HG02884 (cell line): ENCODE data around the gene HAUS8.

Experiments
- ATAC-seq: cut with Tn5 transposase; IDR thresholded peaks from one replicate; pipeline ENCODE4 v1.9.1; 2021; ENCODE audit warnings: mild to moderate bottlenecking, moderate library complexity; ENCODE audit not compliant: unreplicated experiment

The HAUS8 gene

DNA sequence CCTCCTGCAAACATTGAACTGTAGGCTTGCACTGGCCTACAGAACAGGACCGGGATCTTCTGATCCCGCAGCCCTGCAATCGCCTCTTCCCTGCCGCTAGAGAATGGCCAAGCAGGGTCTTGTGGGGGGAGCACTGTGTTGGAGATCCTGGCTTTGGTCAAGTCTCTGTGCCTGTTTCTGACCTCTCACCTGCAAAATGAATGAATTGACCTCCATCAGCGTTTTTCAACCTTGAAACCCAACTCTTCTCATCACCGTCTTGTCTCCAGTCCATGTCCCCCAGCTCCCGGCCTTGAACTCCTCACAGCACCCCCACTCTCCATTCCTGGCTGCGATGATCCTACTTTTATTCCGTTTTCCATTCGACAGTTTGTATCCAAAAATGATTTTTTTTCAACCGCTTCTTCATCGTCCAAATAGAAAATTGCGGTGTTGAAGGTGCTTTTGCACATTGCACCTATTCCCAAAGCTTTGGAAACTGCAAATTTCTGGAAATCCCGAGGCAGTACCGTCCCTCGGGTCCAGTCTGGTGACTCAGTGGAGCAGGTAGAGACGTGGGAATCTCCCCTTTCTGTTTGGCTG lies 2.3 kb upstream of the HAUS8 start:
- no peak for ATAC-seq

DNA sequence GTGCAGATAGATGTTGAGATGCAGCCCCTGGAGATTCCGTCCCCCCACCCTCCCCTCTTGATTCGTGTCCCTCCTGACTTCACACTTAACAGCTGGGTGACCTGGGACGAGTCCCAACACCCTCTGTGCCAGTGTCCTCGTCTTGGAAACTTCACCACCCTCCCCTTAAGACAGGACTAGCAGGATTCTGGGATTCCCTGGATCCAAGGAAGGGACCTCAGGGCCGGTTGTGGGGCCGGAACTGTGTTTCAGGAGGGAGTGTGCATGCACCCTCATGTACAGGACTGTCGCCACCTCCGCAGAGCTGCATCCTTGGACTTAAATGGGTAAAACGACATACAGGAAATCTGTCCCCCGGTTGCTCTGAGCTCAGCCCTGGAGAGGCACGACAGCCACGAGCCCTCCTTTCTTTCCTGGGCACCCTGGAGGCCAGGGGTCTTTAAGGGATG lies 1.3 kb upstream of the HAUS8 start:
- no peak for ATAC-seq

DNA sequence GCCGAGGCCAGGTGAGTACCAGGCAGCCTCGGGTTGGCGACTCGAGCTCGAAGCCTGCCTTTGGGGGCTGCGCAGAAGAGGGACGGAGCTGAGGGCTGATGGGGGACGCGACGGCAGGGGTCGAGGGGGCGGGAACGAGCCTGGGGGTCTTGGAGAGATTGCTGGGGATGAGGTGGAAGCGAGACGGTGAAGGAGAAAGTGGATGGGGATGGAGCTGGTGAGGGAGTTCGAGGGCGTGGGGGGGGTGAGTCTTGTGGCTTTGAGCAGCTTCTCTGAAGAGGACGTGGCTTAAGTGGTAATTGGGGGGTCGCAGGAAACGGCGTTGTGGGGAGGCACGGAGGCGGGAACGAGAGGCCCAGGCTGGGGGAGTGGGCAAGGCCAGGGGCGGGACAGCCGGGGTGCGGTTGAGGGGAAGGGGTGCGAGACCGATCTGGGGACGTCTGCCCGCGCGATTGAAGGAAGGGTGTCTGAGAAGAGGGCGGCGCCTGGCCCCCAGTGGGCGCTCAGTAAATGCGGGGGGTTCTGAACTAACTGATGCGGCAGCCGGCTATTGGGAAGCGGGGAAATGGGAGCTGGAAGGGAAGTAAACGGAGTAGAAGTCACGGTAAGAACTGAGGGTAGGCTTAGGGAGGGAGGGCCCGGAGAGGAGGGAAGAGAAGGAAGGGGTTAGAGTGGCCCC lies 751 bp upstream of the HAUS8 start:
- ATAC-seq, result no peak

DNA sequence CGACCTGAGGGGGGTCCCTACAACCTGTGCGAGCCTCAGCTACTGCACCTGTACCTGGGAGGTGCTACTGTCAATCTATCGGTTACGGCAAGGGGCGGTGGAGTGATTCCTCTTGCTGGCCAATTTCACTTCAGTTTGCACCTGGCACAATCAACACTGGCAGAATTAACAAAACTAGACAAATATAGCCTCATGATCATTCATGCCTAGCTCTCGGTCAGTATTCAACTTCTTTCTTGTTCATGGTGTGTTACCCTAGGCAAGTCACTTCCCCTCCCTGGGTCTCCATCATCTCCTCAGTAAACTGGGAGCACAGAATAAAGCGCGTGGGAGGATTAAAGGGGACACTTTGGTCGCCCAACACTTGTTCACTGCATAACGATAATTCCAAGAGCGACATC lies 618 bp downstream of the HAUS8 start:
- no peak for ATAC-seq

DNA sequence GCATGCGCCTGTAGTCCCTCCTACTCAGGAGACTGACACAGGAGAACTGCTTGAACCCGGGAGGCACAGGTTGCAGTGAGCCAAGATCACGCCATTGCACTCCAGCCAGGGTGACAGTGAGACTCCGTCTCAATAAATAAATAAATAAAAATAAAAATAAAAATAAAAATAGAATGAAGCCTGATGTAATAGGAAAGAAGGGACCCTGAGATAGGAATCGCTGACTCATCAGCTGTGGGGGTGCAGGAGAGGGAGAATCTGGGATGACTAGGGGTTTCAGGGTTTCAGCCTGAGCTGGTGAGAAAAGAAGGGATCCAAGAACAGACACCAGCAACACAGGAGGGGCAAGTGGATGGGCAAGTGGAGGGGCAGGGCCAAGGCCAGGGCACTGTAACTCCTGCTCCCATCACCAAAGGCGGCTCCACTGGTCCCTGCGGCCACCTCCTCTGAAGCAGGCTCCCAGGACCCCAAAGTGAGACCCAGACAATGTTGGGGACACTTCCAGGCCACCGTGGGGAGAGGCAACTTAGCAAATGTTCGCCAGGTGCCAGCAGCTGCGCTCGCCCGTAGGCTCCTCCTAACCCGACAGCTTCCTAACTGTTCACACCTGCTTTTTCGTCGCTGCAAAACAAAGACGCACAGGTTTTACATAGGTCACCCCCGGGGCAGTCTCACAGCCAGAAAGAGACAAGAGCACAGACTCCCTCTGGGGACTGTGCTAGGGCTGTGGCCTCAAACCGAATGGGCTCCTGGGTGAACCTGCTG lies 1.2 kb downstream of the HAUS8 start:
- no peak for ATAC-seq

DNA sequence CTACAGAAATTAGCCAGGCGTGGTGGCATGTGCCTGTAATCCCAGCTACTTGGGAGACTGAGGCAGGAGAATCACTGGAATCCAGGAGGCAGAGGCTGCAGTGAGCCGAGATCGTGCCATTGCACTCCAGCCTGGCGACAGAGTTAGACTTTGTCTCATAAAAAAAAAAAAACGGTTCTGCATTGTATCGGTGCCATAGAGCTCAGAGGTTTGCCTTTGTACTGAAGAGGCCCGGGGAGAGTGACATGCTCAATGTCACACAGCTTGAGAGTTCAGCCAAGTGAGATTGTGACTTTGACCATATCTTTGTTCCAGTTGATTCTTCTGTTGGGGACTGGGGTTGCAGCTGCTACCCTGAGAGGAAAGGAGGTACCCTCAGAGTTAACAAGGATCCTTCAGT lies 4.3 kb downstream of the HAUS8 start:
- no peak for ATAC-seq

DNA sequence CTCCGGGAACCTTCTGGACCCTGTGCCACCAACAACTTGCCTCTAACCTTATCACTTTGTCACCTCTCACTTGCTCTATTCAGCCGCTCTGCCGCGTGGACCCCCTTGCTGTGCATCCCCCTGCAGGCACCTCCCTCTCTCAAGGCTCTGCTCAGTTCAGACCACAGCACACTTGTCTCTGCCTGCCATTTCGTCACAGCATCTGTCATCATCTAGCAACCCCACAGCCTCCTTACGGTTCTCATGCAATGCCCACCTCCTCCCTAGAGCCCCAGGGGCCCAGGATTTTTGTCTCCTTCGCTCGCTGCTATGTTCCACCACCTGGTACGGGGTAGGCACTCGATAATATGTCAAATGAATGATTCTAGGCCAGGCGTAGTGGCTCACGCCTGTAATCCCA lies 4.8 kb downstream of the HAUS8 start:
- no peak for ATAC-seq

DNA sequence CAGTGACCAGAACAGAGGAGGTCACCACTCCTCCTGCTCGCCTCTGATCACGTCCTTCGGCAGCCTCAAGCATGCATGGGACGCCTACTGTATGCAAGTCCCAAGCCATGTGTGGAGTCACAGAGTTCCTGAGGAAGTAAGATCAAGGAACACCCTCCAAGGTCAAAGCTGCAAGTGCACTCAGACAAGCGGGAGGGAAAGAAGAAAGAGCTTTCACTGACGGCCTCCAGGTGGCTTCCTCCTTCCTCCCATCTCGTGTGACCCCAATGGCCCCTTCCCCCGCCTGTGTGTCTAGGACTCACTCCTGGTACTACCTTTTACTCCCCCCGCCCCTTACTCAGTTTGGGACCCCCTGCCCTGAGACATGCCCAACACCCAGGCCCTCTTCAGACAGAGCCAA lies 6.1 kb downstream of the HAUS8 start:
- no peak for ATAC-seq

DNA sequence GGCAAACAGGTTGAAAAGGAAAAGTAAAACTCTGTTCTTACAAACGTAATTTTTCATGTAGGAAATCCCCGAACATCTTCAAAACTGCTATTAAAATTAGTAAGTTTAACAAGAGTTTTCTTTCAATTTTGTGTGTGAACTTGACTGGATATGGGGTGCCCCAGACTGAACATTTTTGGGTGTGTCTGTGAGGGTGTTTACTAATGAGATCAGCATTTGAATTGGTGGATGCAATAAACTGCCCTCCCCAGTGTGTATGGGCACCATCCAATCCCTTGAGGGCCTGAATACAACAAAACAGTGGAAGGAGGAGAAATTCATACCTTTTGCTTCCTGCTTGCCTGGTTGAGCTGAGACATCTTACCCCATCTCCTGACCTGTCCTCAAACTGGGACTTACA lies 11.8 kb downstream of the HAUS8 start:
- ATAC-seq, result no peak

DNA sequence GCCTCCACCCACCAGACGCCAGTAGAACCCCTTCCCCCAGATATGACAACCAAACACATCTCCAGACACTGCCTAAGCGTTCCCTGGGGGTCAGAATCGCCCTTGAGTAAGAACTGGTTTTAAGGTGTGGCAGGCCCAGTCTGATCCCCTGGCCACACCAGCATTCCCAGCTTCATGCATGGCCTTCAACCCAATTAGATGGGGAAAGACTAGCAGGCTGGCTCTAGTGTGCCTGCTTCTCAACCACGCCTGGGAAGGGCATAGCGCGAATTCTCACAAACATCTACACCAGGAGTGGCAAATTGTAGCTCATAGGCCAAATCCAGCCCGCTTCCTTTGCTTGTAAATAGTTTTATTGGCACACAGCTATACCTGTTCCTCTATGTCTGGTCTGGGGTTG lies 13.6 kb downstream of the HAUS8 start:
- no peak for ATAC-seq

DNA sequence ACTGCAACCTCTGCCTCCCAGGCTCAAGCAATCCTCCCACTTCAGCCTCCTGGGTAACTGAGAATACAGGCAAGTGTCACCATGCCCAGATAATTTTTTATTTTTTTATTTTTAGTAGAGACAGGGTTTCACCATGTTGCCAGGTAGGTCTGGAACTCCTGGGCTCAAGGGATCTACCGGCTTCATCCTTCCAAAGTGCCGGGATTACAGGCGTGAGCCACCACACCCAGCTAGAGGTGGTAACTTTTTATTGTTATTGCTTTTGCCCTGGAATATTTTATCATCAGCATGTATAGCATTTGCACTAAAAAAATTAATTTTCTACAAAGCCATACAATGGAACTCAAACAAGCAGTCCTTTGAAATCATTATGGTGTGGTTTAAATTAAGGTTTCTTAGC lies 14.0 kb downstream of the HAUS8 start:
- ATAC-seq, result no peak

DNA sequence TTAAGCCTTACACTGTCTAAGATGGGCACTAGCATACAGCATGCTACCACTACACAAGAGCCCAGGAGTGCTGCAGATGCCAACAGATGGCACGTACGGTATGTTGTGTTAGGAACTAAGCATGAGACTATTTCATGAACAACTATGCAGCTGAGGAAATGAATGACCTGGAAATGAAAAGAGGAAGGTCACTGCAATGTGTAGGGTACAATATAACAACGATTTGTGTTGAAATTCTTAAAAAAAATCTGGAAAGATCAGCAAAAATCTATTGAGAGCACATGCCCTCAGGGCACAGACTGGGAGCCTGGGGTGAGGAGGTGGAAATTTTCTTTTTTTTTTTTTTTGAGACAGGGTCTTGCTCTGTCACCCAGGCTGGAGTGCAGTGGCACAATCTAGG lies 14.4 kb downstream of the HAUS8 start:
- ATAC-seq, result no peak

DNA sequence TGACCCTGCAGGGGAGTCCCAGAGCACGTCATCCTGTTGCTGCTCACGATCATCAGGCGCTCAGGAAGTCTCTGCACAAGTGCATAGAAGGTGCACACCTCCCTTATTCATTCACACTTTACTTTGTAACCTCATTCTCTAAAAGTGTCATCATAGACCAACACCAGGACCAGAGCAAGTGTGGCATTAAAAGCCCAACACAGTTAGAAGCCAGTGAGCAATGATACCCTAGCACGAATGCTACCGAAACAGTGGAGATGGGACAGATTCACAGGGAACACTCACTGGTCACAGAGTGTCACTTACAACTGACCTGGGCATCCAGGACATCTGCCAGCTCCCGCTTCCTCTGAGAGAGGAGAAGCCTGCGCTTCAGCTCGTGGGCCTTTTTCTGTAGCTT lies 17.0 kb downstream of the HAUS8 start:
- no peak for ATAC-seq

DNA sequence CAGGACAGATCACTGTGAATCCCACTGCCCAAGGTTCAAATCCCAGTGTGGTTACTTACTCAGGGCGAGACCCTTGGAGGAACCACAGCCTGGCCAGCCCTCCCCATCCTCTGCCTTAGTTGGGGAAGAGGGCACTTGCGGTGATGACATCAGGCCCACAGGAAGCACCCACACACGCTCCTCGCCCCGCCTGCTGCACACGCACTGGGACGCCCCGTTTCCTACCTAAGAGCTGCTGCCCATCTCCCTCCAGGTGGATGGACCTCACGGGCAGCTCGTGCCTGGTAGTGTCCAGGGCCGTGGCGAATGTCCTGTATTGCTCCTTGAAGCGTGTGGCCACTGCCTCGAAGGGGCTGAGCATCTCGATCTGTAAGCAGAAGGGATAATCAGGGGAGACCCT lies 19.6 kb downstream of the HAUS8 start:
- no peak for ATAC-seq

DNA sequence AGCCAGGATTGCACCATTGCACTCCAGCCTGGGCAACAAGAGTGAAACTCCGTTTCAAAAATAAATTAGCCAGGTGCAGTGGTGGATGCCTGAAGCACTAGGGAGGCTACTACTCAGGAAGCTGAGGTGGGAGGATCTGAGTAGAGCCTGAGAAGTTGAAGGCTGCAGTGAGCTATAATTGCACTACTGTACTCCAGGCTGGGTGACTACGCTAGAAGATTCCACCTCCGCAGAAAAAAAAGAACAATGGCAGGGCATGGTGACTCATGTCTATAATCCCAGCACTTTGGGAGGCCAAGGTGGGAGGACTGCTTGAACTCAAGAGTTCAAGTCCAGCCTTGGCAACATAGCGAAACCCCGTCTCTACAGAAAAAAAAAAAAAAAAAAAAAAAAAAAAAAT lies 20.5 kb downstream of the HAUS8 start:
- ATAC-seq, result no peak

DNA sequence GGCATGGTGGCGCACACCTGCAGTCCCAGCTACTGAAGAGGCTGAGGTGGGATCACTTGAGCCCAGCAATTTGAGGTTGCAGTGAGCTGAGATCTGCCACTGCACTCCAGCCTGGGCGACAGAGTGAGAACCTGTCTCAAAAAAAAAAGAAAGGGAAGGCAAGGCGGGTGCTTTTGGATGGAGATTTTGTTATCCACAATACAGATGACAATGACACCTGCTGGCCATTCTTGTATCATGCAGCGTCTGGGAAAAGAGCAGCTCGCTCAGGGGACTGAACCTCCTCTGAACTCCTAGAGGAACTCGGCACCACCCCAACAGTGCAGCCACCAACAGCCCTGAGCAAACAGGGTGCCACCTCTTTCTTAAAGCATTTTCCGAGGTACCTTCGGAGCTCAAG lies 22.8 kb downstream of the HAUS8 start:
- ATAC-seq, result no peak

DNA sequence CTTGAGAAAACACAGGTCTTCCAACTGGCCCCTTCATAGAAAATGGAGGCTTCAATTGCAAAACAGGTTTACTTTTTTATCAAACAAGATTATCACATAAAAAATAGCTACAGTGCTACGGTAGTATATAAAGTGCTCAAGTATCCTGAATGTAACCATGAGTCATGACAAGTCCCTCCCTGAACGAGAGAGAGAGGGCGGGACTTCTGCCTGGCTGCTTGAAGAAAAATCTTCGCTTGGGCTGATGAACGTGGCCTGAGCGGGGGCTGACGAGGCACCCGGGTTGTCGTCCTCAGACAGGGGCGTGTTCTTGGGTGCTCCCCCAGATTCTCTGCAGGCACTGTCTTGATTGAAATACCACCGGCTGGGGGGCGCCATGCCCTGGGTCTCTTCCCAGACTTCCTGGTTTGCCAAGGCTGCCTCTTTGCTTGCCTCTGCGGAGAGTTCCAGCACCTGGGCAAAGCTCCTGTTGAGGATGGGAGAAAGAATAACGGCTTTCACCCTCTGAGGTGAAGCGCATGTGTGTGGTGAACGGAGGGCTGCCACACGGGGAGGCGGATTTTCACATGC lies 25.5 kb downstream of the HAUS8 start:
- no peak for ATAC-seq

DNA sequence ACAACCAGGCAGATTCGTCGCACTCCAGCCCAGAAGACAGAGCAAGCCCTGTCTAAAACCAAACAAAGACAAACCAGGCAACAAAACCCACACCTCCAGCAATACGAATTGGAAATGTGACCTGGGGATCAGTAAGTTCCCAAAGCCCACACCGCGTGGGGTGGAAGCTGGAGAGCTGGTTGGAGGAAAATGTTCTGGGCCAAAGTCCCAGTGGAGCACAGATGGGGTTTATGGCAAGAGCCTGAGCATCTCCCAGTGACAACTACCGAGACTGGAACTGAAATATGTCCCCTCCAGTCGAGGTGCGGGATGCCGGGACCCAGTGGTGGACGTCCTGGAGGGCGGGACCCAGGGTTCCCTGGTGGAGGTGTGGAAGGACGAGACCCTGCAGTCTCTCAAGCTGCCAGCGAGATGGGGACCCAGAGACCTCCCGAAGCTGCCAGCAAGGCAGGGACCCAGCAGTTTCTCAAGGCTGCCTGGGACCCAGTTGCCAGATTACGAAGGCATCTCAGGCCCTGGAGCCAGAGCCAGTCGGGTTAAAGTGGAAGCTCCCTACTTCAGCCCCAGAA lies 26.3 kb downstream of the HAUS8 start:
- no peak for ATAC-seq

DNA sequence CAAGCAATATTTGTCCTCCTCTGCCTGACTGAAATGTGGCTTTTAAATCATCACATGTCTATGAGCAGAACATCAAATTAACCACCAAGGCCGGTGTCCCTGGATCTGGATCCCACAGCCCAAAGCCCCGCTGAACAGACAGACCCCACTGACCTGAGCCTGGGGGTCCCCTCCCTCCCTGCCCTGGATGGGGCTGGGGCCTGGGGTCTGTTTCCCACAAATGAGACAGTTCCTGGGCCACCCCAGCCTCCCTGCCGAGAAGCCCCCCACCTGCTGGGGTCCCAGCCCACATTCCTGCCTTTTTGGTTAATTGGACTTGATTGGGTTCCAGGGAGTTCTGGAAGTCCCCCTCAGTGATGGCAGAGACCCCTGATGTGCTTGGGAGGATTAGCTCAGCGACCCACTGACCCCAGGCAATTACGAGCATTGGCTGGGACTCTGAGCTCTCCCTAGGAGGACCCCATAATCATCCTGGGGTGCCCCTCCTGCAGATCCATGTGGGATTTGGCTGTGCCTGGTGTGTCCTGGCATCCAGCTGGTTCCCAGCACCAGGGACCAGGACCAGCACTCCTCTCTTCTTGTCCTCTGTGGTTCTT lies 29.2 kb downstream of the HAUS8 start:
- no peak for ATAC-seq

DNA sequence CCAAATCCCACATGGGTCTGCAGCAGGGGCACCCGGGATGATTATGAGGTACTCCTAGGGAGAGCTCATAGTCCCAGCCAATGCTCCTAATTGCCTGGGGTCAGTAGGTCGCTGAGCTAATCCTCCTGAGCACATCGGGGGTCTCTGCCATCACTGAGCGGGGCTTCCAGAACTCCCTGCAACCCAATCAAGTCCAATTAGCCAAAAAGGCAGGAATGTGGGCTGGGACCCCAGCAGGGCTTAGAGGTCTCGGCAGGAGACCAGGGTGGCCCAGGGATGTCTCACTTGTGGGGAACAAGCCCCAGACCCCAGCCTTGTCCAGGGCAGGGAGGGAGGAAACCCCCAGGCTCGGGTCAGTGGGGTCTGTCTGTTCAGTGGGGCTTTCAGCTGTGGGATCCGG lies 31.5 kb downstream of the HAUS8 start:
- ATAC-seq, result no peak

DNA sequence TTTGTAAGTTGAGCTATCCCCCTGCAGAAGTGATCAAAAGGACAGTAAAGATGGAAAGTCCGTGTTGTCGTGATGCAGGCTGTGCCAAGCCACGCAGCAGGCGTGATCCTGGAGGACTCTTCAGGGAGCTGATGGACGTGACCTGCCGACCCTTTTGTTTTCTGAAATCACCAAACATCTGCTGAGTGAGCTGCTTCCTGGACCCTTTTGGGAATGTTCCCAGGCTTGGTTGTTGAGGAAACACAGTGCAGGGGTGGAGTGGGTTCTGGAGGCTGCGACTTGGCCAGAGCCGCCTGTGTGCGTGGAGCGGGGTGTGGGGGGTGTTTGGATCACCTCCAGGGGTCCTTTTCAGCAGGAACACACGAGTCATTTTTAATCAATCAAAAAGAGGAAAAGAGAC lies 33.3 kb downstream of the HAUS8 start:
- ATAC-seq, result no peak
